NCI-H187 (cell line): ENCODE data around the gene CNTROB.

Experiments used
- DNase-seq, 2 experiments: peaks; one replicate each; lab custom pipeline; 2025; lab: John Stamatoyannopoulos, UW

CNTROB gene

GRCh38 chr17:7910281-7910680 is 21.7 kb upstream of the CNTROB start:
- no peak for DNase-seq

- DNase-seq, result no peak
Measured at GRCh38 chr17:7910711-7911110, 21.3 kb upstream of the CNTROB start.

- no peak for DNase-seq
Measured at GRCh38 chr17:7911116-7911515, 20.9 kb upstream of the CNTROB start.

GRCh38 chr17:7912927-7913524 is 19.0 kb upstream of the CNTROB start:
- DNase-seq, result no peak

GRCh38 chr17:7915179-7915610 is 16.8 kb upstream of the CNTROB start:
- peak in 1 of 2 experiments; percentile 46 for DNase-seq

GRCh38 chr17:7915611-7916384 is 16.2 kb upstream of the CNTROB start, which contains the start of gene RNF227:
Gene RNF227, minus strand, starts transcription at chr17:7916289. Its CDS starts 94 bp downstream, at chr17:7916195.
- peak; percentile 83 to 88 for DNase-seq

GRCh38 chr17:7916385-7916682 is 15.7 kb upstream of the CNTROB start:
- no peak for DNase-seq

GRCh38 chr17:7916808-7917207 is 15.2 kb upstream of the CNTROB start:
- DNase-seq, result no peak

- DNase-seq, result no peak
Measured at GRCh38 chr17:7922269-7922844, 9.6 kb upstream of the CNTROB start.

GRCh38 chr17:7922845-7923628 is 9.0 kb upstream of the CNTROB start:
- DNase-seq, result peak; percentile 3 to 42

- DNase-seq, result no peak
Measured at GRCh38 chr17:7927596-7927995, 4.4 kb upstream of the CNTROB start.

GRCh38 chr17:7929158-7930023 is 2.6 kb upstream of the CNTROB start, which contains the start of gene KCNAB3:
Gene KCNAB3, minus strand, starts transcription at chr17:7929856. Its CDS starts 421 bp downstream, at chr17:7929435.
- DNase-seq, result no peak

GRCh38 chr17:7930841-7931631 is 970 bp upstream of the CNTROB start:
- DNase-seq, result no peak

- no peak for DNase-seq
Measured at GRCh38 chr17:7932483-7932891, 481 bp downstream of the CNTROB start.

GRCh38 chr17:7932949-7933348 is 943 bp downstream of the CNTROB start:
- no peak for DNase-seq

- no peak for DNase-seq
Measured at GRCh38 chr17:7935859-7936258, 3.9 kb downstream of the CNTROB start.

- DNase-seq, result no peak
Measured at GRCh38 chr17:7940034-7940433, 8.0 kb downstream of the CNTROB start.

- DNase-seq, result no peak
Measured at GRCh38 chr17:7940743-7941142, 8.7 kb downstream of the CNTROB start.

GRCh38 chr17:7943291-7943690 is 11.3 kb downstream of the CNTROB start:
- DNase-seq, result no peak

GRCh38 chr17:7944326-7944725 is 12.3 kb downstream of the CNTROB start:
- DNase-seq, result no peak

- no peak for DNase-seq
Measured at GRCh38 chr17:7945651-7946050, 13.6 kb downstream of the CNTROB start.
